NCI-H146 treated with DMSO at 0.1 percent for 48 hours (cell line): ENCODE results near the gene ATM.
"Not testable (repeated sequence)": the region's sequence is repeated elsewhere in the genome, so short reads cannot be mapped to it uniquely, and the experiment has no call there.

Experiments used
- DNase-seq: peaks from one replicate; lab custom pipeline; 2025; ENCODE audit not compliant: unreplicated experiment; lab: John Stamatoyannopoulos, UW

The ATM gene

GRCh38 chr11:108346451-108346850 lies 123.6 kb downstream of the ATM start:
- DNase-seq = no peak

GRCh38 chr11:108351468-108351867 lies 128.6 kb downstream of the ATM start:
- no peak for DNase-seq

- DNase-seq = no peak
These were observed 141.3 kb downstream of the ATM start for GRCh38 chr11:108364159-108364558.

GRCh38 chr11:108368134-108368533 lies 145.3 kb downstream of the ATM start:
- DNase-seq = no peak

- DNase-seq = no peak
These were observed 146.2 kb downstream of the ATM start for GRCh38 chr11:108369064-108369463.

GRCh38 chr11:108370315-108370714 lies 147.4 kb downstream of the ATM start:
- no peak for DNase-seq

- DNase-seq = no peak
These were observed 148.1 kb downstream of the ATM start for GRCh38 chr11:108370990-108371389.

GRCh38 chr11:108373505-108373904 lies 150.6 kb downstream of the ATM start:
- not testable (repeated sequence) for DNase-seq

GRCh38 chr11:108388576-108388975 lies 165.7 kb downstream of the ATM start:
- no peak for DNase-seq

GRCh38 chr11:108392353-108392752 lies 169.5 kb downstream of the ATM start:
- no peak for DNase-seq

GRCh38 chr11:108393046-108393445 lies 170.2 kb downstream of the ATM start:
- no peak for DNase-seq

GRCh38 chr11:108394744-108395284 lies 171.9 kb downstream of the ATM start:
- DNase-seq = no peak

- DNase-seq = not testable (repeated sequence)
These were observed 173.8 kb downstream of the ATM start for GRCh38 chr11:108396672-108397071.

- no peak for DNase-seq
These were observed 175.6 kb downstream of the ATM start for GRCh38 chr11:108398439-108398838.

- no peak for DNase-seq
These were observed 179.4 kb downstream of the ATM start for GRCh38 chr11:108402241-108402640.

GRCh38 chr11:108403052-108403451 lies 180.2 kb downstream of the ATM start:
- DNase-seq = no peak

- no peak for DNase-seq
These were observed 182.8 kb downstream of the ATM start for GRCh38 chr11:108405706-108406105.

- DNase-seq = no peak
These were observed 192.1 kb downstream of the ATM start for GRCh38 chr11:108414958-108415357.

- DNase-seq = not testable (repeated sequence)
These were observed 194.7 kb downstream of the ATM start for GRCh38 chr11:108417551-108417950.
